B cell (primary cell): Measurements from ENCODE around the gene PTPN14.

Experiments used
- EZH2 ChIP-seq: IDR thresholded peaks from 2 replicates; pipeline ENCODE4 v1.6.1; 2012; ENCODE audit warnings: borderline replicate concordance, low read depth, mild to moderate bottlenecking, moderate library complexity, low read length; ENCODE audit not compliant: insufficient read depth, poor library complexity, severe bottlenecking
- TF ChIP-seq, protein P1 (sequence below): fragments of 200-600 bp; IDR thresholded peaks from one replicate; pipeline ENCODE4 v1.8.0; 2022; ENCODE audit warnings: antibody characterized with exemption, mild to moderate bottlenecking

- TF ChIP-seq, protein P1, sequence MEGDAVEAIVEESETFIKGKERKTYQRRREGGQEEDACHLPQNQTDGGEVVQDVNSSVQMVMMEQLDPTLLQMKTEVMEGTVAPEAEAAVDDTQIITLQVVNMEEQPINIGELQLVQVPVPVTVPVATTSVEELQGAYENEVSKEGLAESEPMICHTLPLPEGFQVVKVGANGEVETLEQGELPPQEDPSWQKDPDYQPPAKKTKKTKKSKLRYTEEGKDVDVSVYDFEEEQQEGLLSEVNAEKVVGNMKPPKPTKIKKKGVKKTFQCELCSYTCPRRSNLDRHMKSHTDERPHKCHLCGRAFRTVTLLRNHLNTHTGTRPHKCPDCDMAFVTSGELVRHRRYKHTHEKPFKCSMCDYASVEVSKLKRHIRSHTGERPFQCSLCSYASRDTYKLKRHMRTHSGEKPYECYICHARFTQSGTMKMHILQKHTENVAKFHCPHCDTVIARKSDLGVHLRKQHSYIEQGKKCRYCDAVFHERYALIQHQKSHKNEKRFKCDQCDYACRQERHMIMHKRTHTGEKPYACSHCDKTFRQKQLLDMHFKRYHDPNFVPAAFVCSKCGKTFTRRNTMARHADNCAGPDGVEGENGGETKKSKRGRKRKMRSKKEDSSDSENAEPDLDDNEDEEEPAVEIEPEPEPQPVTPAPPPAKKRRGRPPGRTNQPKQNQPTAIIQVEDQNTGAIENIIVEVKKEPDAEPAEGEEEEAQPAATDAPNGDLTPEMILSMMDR, result no peak
- TF ChIP-seq EZH2, result no peak
Observed at GRCh38 chr1:214425101-214425500, 126.3 kb downstream of the PTPN14 start.
